Right lobe of liver (tissue), 6 donors: ENCODE measurements around the gene STN1. TPM values are rescaled to one million over a fixed set of nuclear protein-coding genes. Genes with fewer than 3 reads are reported as not detected.
A peak's percentile ranks its signal among the peaks of the same experiment; 100 is the strongest.

Experiments
- ATAC-seq, 4 donors: fragments of 200-7000 bp; cut with Tn5 transposase; one replicate each; pipeline ENCODE4 v1.9.1; 2020; ENCODE audit warnings: mild to moderate bottlenecking in 4 of 4, moderate library complexity in 4 of 4
- DNase-seq, 3 donors: peaks; one replicate each; pipeline ENCODE4 v3.0.0-alpha.2; 2020
- H3K27ac ChIP-seq, 3 donors: fragments of 200-600 bp; one replicate each; pipeline ENCODE4 v1.8.0; 2022
- H3K27me3 ChIP-seq, 2 donors: fragments of 200-600 bp; one replicate each; pipeline ENCODE4 v1.8.0; 2022
- H3K36me3 ChIP-seq, 4 donors: fragments of 200-600 bp; sonication (generic) in 1 of 4; one replicate each; pipeline versions ENCODE4 v1.5.1 to v1.8.0; 2017 to 2022; ENCODE audit warnings: control low read depth in 1 of 4
- H3K4me1 ChIP-seq, 4 donors: fragments of 200-600 bp; sonication (generic) in 1 of 4; one replicate each; pipeline versions ENCODE4 v1.5.1 to v1.8.0; 2017 to 2022; ENCODE audit warnings: control low read depth in 1 of 4
- H3K4me3 ChIP-seq, 3 donors: fragments of 200-600 bp; one replicate each; pipeline ENCODE4 v1.8.0; 2022
- H3K9me3 ChIP-seq, 4 donors: fragments of 200-600 bp; sonication (generic) in 1 of 4; one replicate each; pipeline versions ENCODE4 v1.5.1 to v1.8.0; 2017 to 2022; ENCODE audit warnings: control low read depth in 1 of 4
- CTCF ChIP-seq, 4 donors: fragments of 200-600 bp in 3 of 4; fragments of 450-650 bp in 1 of 4; IDR thresholded peaks; one replicate each; pipeline versions ENCODE4 v1.5.1 to v1.8.0; 2016 to 2022; ENCODE audit warnings: antibody characterized with exemption in 4 of 4, mild to moderate bottlenecking in 2 of 4
- POLR2A ChIP-seq: fragments of 450-650 bp; IDR thresholded peaks from one replicate; pipeline ENCODE4 v1.6.1; 2017; ENCODE audit warnings: antibody characterized with exemption, mild to moderate bottlenecking
- WGBS: methylation state at CpG from one replicate; pipeline ENCODE4 v1.1.6; 2018; ENCODE audit warnings: low coverage, low lambda C conversion rate; ENCODE audit not compliant: insufficient coverage; ENCODE audit errors: missing lambda C conversion rate; 5-methylcytosine and 5-hydroxymethylcytosine counted together
- intact Hi-C, 2 donors: fragments of 100-400 bp; cut with DNase I; formaldehyde crosslinking; loops; one replicate each; pipeline versions ENCODE4 v1.11.2 to v1.14.1; 2022
- total RNA-seq, 6 experiments: library from RNA; depleted of rRNA in 2 of 6; stranded (reverse); fragments of >200 nt in 2 of 6; fragmentation: NEBNext Ultra II Directional in 3 of 6; extraction: Animal tissue kit (Norgen Biotek cat#: 25700) in 3 of 6; gene quantifications; one replicate each; pipeline versions ENCODE4 v1.1.0 to v1.2.4, GENCODE V29; 2016 to 2023
- donor health status: DM: no; HTN: yes; CAD: no.
- donor health status: DM: no; HTN: no; CAD: no.
- donor health status: DM: no; HTN: no; CAD: no.
- donor health status: DM: no; HTN: yes; CAD: no.
- donor health status: DM: no; HTN: yes; CAD: no.

STN1 gene
- total RNA-seq, 6 experiments from 2014 or later: 6.1 to 13.3 (median 6.6) TPM

GRCh38 chr10:103893817-103894216, 24.2 kb downstream of the STN1 start:
- 53% methylated on average over 2 of the region's 2 CpGs for WGBS
- intact Hi-C loops: no loop called here
- H3K27ac ChIP-seq: peak overlapping the region in 1 of 3 donors; percentile 29
- TF ChIP-seq CTCF (IDR thresholded peaks at IDR 0.05) (no peak), POLR2A (no peak)
- no peaks in the 10 kb centered on the region for H3K27me3 ChIP-seq
- ATAC-seq (no peak), DNase-seq (no peak)
- H3K4me3 ChIP-seq: no peak overlapping the region
- peaks cover 0 to 36% (median 2%) of the 10 kb centered on the region in 4 donors for H3K36me3 ChIP-seq
- H3K9me3 ChIP-seq: no peaks in the 10 kb centered on the region
- H3K4me1 ChIP-seq: peaks cover 0 to 20% (median 0%) of the 10 kb centered on the region in 4 donors

- intact Hi-C loops: no loop called here
- ATAC-seq (no peak), DNase-seq (no peak)
- WGBS: 86% methylated on average over 3 of the region's 3 CpGs
- peaks cover 0 to 21% (median 0%) of the 10 kb centered on the region in 4 donors for H3K36me3 ChIP-seq
- no peak for TF ChIP-seq POLR2A
- no peak for TF ChIP-seq CTCF (IDR thresholded peaks at IDR 0.05)
- H3K9me3 ChIP-seq: no peaks in the 10 kb centered on the region
- H3K27ac ChIP-seq: no peak overlapping the region
- H3K4me1 ChIP-seq: peaks cover 0 to 24% (median 0%) of the 10 kb centered on the region in 4 donors
- H3K4me3 ChIP-seq: no peak overlapping the region
- no peaks in the 10 kb centered on the region for H3K27me3 ChIP-seq
Measured at GRCh38 chr10:103892181-103892580, 25.8 kb downstream of the STN1 start.

- ATAC-seq (no peak), DNase-seq (no peak)
- no peak overlapping the region for H3K27ac ChIP-seq
- H3K9me3 ChIP-seq: no peaks in the 10 kb centered on the region
- H3K4me3 ChIP-seq: no peak overlapping the region
- intact Hi-C loops: no loop called here
- peaks cover 0 to 18% (median 0%) of the 10 kb centered on the region in 4 donors for H3K36me3 ChIP-seq
- no peak for TF ChIP-seq POLR2A
- TF ChIP-seq CTCF (IDR thresholded peaks at IDR 0.05): no peak
- H3K27me3 ChIP-seq: no peaks in the 10 kb centered on the region
- 67% methylated on average over 2 of the region's 2 CpGs for WGBS
- H3K4me1 ChIP-seq: peaks cover 0 to 24% (median 0%) of the 10 kb centered on the region in 4 donors
Measured at GRCh38 chr10:103890688-103891087, 27.3 kb downstream of the STN1 start.

DNA sequence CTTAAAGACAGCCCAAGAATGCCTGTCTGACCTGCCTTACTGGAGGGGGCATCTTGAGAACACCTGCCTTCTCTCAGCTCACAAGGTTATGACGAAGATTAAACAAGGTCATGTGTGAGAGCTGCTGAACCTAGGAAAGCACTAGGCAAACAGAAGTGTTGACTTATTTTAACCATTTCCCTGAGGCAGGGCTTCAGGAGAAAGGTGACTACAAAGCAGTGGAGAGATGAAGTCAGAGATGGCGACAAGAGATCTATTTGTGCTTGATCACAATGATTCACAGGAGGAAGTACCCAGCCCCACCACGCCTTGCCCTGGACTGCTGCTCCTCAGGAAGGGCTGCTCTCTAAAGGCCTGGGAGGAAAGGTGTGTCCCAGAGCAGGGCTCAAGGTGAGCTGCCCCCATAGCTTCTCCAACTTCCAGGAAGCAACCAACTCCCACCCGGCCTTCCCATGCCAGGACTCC, 27.8 kb downstream of the STN1 start:
- Histone ChIP-seq H3K36me3 (peaks cover 0 to 18% (median 0%) of the 10 kb centered on the region in 4 donors), H3K9me3 (no peaks in the 10 kb centered on the region), H3K4me1 (peaks cover 0 to 21% (median 0%) of the 10 kb centered on the region in 4 donors), H3K27ac (no peak overlapping the region), H3K4me3 (no peak overlapping the region), H3K27me3 (no peaks in the 10 kb centered on the region)
- no peak for TF ChIP-seq CTCF (IDR thresholded peaks at IDR 0.05)
- TF ChIP-seq POLR2A: no peak
- ATAC-seq: peak in 3 of 4 donors; percentile 24 to 45 (median 34)
- peak in 1 of 3 donors; percentile 23 for DNase-seq
- intact Hi-C loops: no loop called here
- WGBS: 22% methylated on average over 1 of the region's 4 CpGs
